Hematopoietic multipotent progenitor cell treated with erythropoietin and hydrocortisone succinate and interleukin-3 and kit ligand, for 4 days (in vitro differentiated cells): Measurements from ENCODE around the gene EXOSC7.

Experiments
- DNase-seq: peaks from one replicate; pipeline ENCODE4 v3.0.0-alpha.2; 2015

The EXOSC7 gene

GRCh38 chr3:45057557-45057956, 81.5 kb downstream of the EXOSC7 start:
- no peak for DNase-seq

DNA sequence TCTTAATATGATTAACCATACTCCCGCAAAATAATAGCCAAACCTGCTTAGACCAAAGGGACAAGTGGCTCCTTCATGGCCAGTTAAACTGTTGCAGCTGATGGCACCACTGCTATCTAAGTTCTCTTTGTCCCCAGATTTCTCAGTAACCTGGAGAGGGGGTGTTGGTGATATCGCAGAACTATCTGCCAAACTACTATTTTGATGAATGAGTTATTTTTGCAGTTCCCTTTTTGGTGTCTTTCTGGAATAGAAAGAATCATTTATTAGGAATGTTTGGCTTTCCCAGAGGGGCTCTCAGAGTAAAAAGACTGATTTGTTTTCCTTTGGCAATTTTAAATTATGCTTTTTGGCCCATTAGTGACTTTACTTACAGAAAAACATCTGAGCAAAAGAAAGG, 83.1 kb downstream of the EXOSC7 start:
- no peak for DNase-seq

- no peak for DNase-seq
Observed at GRCh38 chr3:45060165-45060892, 84.3 kb downstream of the EXOSC7 start.
